ENCODE results near the gene CHDH.

Gene CHDH

GRCh38 chr3:53806182-53807116, 39.8 kb downstream of the CHDH start:
- no peak for DNase-seq

GRCh38 chr3:53805463-53806159, 40.6 kb downstream of the CHDH start:
- no peak for DNase-seq

- no peak for DNase-seq
Measured at GRCh38 chr3:53804697-53805462, 41.3 kb downstream of the CHDH start.

- no peak for DNase-seq
Measured at GRCh38 chr3:53803816-53804695, 42.2 kb downstream of the CHDH start.

GRCh38 chr3:53803124-53803815, 42.9 kb downstream of the CHDH start:
- DNase-seq = no peak

GRCh38 chr3:53802256-53802880, 43.9 kb downstream of the CHDH start:
- DNase-seq = no peak

- no peak for DNase-seq
Measured at GRCh38 chr3:53801319-53801718, 44.9 kb downstream of the CHDH start.

GRCh38 chr3:53800041-53800906, 45.9 kb downstream of the CHDH start:
- no peak for DNase-seq

- no peak for DNase-seq
Measured at GRCh38 chr3:53799338-53799865, 46.8 kb downstream of the CHDH start.

GRCh38 chr3:53798144-53798543, 48.1 kb downstream of the CHDH start:
- DNase-seq = no peak

- DNase-seq = no peak
Measured at GRCh38 chr3:53795789-53796560, 50.2 kb downstream of the CHDH start.

- DNase-seq = no peak
Measured at GRCh38 chr3:53795176-53795575, 51.0 kb downstream of the CHDH start.

GRCh38 chr3:53794597-53794996, 51.6 kb downstream of the CHDH start:
- DNase-seq = no peak

GRCh38 chr3:53792866-53793265, 53.4 kb downstream of the CHDH start:
- no peak for DNase-seq

- DNase-seq = no peak
Measured at GRCh38 chr3:53791317-53791716, 54.9 kb downstream of the CHDH start.

- no peak for DNase-seq
Measured at GRCh38 chr3:53790470-53790869, 55.7 kb downstream of the CHDH start.

- no peak for DNase-seq
Measured at GRCh38 chr3:53789459-53789858, 56.8 kb downstream of the CHDH start.

GRCh38 chr3:53788038-53788437, 58.2 kb downstream of the CHDH start:
- no peak for DNase-seq

- DNase-seq = no peak
Measured at GRCh38 chr3:53787016-53787415, 59.2 kb downstream of the CHDH start.

All from stimulated activated CD4-positive, alpha-beta T cell treated with anti-CD3 and anti-CD28 coated beads, Interleukin-4, amount 100 ng/mL, for 24 hours (primary cell).